Naive thymus-derived CD8-positive, alpha-beta T cell (primary cell): ENCODE measurements around the gene MYO10. TPM values are rescaled to one million over a fixed set of nuclear protein-coding genes. Genes with fewer than 3 reads are reported as not detected.

Experiments
- ATAC-seq, 2 donors: fragments of 150-1000 bp; cut with Tn5 transposase in 1 of 2; sonication (Bioruptor Pico), chemical (Tn5 transposase) in 1 of 2; 1 replicate in 1 of 2; 2 replicates in 1 of 2; pipeline ENCODE4 v1.10.0; 2021; ENCODE audit warnings: mild to moderate bottlenecking in 2 of 2, moderate library complexity in 2 of 2
- POLR2A ChIA-PET: fragments of 350-600 bp; sonication (Branson Sonifier 250); formaldehyde crosslinking; loops from one replicate; lab custom pipeline; 2021; ENCODE audit warnings: antibody characterized with exemption; lab: Charles Lee
- DNase-seq, 10 donors: peaks; one replicate each; pipeline versions ENCODE4 v3.0.0 to v3.0.0-alpha.2; 2020 to 2022
- H3K27ac Mint-ChIP-seq, 10 donors: one replicate each; pipeline ENCODE4 v1.8.0; 2020 to 2022; ENCODE audit warnings: mild to moderate bottlenecking in 10 of 10, mixed read lengths in 10 of 10, moderate library complexity in 4 of 10, inconsistent platforms in 1 of 10
- H3K27me3 Mint-ChIP-seq, 5 donors: one replicate each; pipeline ENCODE4 v1.8.0; 2021 to 2022; ENCODE audit warnings: mixed read lengths in 5 of 5
- H3K36me3 Mint-ChIP-seq, 3 donors: one replicate each; pipeline ENCODE4 v1.8.0; 2020 to 2022; ENCODE audit warnings: mixed read lengths in 3 of 3, mild to moderate bottlenecking in 2 of 3, inconsistent platforms in 1 of 3
- H3K4me1 Mint-ChIP-seq, 4 donors: one replicate each; pipeline ENCODE4 v1.8.0; 2021 to 2022; ENCODE audit warnings: mixed read lengths in 4 of 4
- H3K4me3 Mint-ChIP-seq, 10 donors: one replicate each; pipeline ENCODE4 v1.8.0; 2020 to 2022; ENCODE audit warnings: mild to moderate bottlenecking in 10 of 10, mixed read lengths in 10 of 10, moderate library complexity in 6 of 10, inconsistent platforms in 1 of 10
- H3K9me3 Mint-ChIP-seq, 9 donors: one replicate each; pipeline ENCODE4 v1.8.0; 2020 to 2022; ENCODE audit warnings: mixed read lengths in 9 of 9, mild to moderate bottlenecking in 3 of 9, inconsistent platforms in 1 of 9, moderate library complexity in 1 of 9
- polyA plus RNA-seq, 3 donors: library from polyadenylated mRNA; unstranded; fragments of 300-500 nt; fragmentation: Illumina TruSeq; gene quantifications; one replicate each; pipeline ENCODE4 v1.2.3, GENCODE V29; 2021
- total RNA-seq, 8 experiments: library from RNA in 2 of 8; stranded (reverse) in 2 of 8; gene quantifications; one replicate each; pipeline ENCODE4 v1.2.3 and lab custom pipeline; 2021 to 2026

MYO10 gene
- total and polyA plus RNA-seq, 5 experiments from 2014 or later: 0.02 to 0.07 TPM; not detected in 3

GRCh38 chr5:16935231-16936149, 598 bp downstream of the MYO10 start:
- Mint-ChIP-seq H3K9me3 (peaks cover 0 to 11% (median 2%) of the 10 kb centered on the region in 9 donors), H3K27ac (peak overlapping the region in 1 of 10 donors; percentile 56), H3K36me3 (peaks cover 0 to 14% (median 0%) of the 10 kb centered on the region in 3 donors), H3K4me1 (peaks cover 6 to 27% (median 18%) of the 10 kb centered on the region in 4 donors), H3K4me3 (peak overlapping the region; percentile 51 to 82 (median 74)), H3K27me3 (peaks cover 51 to 85% (median 66%) of the 10 kb centered on the region in 5 donors)
- POLR2A ChIA-PET: no interaction called here
- peak in 3 of 10 donors; percentile 3 to 17 (median 4) for DNase-seq
- peak in 1 of 2 donors; percentile 27 for ATAC-seq

- peaks cover 52 to 85% (median 67%) of the 10 kb centered on the region in 5 donors for H3K27me3 Mint-ChIP-seq
- peaks cover 0 to 9% (median 2%) of the 10 kb centered on the region in 9 donors for H3K9me3 Mint-ChIP-seq
- no peak overlapping the region for H3K27ac Mint-ChIP-seq
- ATAC-seq (no peak), DNase-seq (no peak)
- H3K4me3 Mint-ChIP-seq: peak overlapping the region; percentile 6 to 77 (median 59)
- peaks cover 0 to 14% (median 0%) of the 10 kb centered on the region in 3 donors for H3K36me3 Mint-ChIP-seq
- peaks cover 6 to 27% (median 18%) of the 10 kb centered on the region in 4 donors for H3K4me1 Mint-ChIP-seq
- POLR2A ChIA-PET: no interaction called here
These were observed 1.4 kb downstream of the MYO10 start for GRCh38 chr5:16934677-16935153.

GRCh38 chr5:16934123-16934522, 2.0 kb downstream of the MYO10 start:
- peaks cover 0 to 9% (median 2%) of the 10 kb centered on the region in 9 donors for H3K9me3 Mint-ChIP-seq
- POLR2A ChIA-PET: no interaction called here
- ATAC-seq: no peak
- H3K36me3 Mint-ChIP-seq: peaks cover 0 to 14% (median 0%) of the 10 kb centered on the region in 3 donors
- peak overlapping the region in 2 of 10 donors; percentile 32 to 60 for H3K4me3 Mint-ChIP-seq
- peaks cover 6 to 27% (median 18%) of the 10 kb centered on the region in 4 donors for H3K4me1 Mint-ChIP-seq
- H3K27ac Mint-ChIP-seq: no peak overlapping the region
- DNase-seq: no peak
- H3K27me3 Mint-ChIP-seq: peaks cover 52 to 88% (median 68%) of the 10 kb centered on the region in 5 donors

- ATAC-seq (no peak), DNase-seq (no peak)
- Mint-ChIP-seq H3K9me3 (peaks cover 0 to 7% (median 2%) of the 10 kb centered on the region in 9 donors), H3K27me3 (peaks cover 52 to 82% (median 67%) of the 10 kb centered on the region in 5 donors), H3K36me3 (peaks cover 0 to 14% (median 0%) of the 10 kb centered on the region in 3 donors), H3K27ac (no peak overlapping the region), H3K4me1 (peaks cover 6 to 27% (median 18%) of the 10 kb centered on the region in 4 donors), H3K4me3 (peak overlapping the region in 1 of 10 donors; percentile 16)
- POLR2A ChIA-PET: no interaction called here
These were observed 2.8 kb downstream of the MYO10 start for GRCh38 chr5:16933337-16933736.

- Mint-ChIP-seq H3K4me1 (peaks cover 6 to 27% (median 18%) of the 10 kb centered on the region in 4 donors), H3K36me3 (peaks cover 0 to 10% (median 0%) of the 10 kb centered on the region in 3 donors), H3K27me3 (peaks cover 50 to 73% (median 61%) of the 10 kb centered on the region in 5 donors), H3K4me3 (no peak overlapping the region), H3K9me3 (peaks cover 0 to 7% (median 2%) of the 10 kb centered on the region in 9 donors), H3K27ac (no peak overlapping the region)
- no peak for ATAC-seq
- POLR2A ChIA-PET: no interaction called here
- no peak for DNase-seq
These were observed 3.7 kb downstream of the MYO10 start for GRCh38 chr5:16932401-16932800.

DNA sequence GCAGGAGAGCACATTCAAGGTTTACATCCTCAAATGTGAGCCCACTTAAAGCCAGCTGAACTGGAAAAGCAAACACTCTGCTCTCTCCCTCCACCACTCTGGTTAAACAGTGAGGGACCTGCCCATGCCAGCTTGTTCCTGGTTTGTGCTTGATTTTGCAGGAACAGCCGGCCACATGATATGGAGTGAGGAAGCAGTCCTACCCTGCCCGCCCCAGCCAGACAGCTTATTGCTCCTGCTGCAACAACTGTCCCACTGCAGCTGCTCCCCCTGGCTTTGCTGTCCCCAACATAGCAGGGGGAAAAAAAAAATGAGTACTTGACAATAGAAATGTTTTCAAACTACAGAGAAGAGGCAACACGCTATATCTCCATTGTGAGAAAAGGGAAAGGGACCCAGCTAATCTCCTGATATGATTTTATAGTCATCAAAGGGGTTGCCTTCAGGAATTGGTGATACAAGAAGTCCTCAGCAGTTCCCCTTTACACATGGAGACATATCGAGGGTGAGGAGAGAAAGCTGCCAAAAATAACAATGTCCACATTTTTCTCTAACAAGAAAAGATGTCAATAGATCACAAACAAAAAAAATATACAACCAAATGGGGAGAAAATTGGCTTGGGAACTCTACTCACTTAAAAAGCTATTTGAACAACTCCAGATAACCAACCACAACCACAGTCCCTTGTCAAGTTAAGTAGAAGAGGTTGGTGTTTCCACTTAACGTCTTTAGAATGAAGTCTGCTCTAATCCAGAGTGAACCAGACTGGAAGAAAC, 4.6 kb downstream of the MYO10 start:
- peaks cover 0 to 6% (median 0%) of the 10 kb centered on the region in 3 donors for H3K36me3 Mint-ChIP-seq
- peaks cover 41 to 64% (median 52%) of the 10 kb centered on the region in 5 donors for H3K27me3 Mint-ChIP-seq

DNA sequence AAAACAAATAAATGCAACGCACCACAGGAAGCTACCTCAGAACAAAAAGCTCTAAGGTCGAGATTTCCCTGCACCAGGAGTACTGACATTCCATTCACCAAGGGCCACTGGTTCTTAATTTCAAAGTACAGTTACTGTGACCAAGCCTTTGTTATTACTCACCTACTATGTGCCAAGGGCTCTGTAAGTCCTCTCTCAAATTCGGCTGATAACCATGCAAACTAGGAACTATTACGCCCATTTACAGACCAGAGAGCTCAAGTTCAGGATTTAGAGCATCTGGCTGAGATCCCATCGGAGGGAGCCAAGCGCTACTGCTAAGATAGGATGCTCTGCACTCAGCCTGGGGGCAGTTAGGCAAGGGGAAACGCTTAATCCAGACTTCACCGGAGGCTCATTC, 5.6 kb downstream of the MYO10 start:
- Mint-ChIP-seq H3K4me3 (no peak overlapping the region), H3K9me3 (peaks cover 0 to 4% (median 0%) of the 10 kb centered on the region in 9 donors), H3K27ac (no peak overlapping the region), H3K4me1 (peaks cover 3 to 14% (median 8%) of the 10 kb centered on the region in 4 donors), H3K36me3 (peaks cover 0 to 6% (median 0%) of the 10 kb centered on the region in 3 donors), H3K27me3 (peaks cover 39 to 54% (median 51%) of the 10 kb centered on the region in 5 donors)
- no peak for ATAC-seq
- no peak for DNase-seq
- POLR2A ChIA-PET: no interaction called here

More for the DNA sequence above, 4.6 kb downstream of the MYO10 start:
- H3K4me3 Mint-ChIP-seq: no peak overlapping the region
- ATAC-seq (no peak), DNase-seq (no peak)
- H3K27ac Mint-ChIP-seq: no peak overlapping the region
- peaks cover 0 to 4% (median 0%) of the 10 kb centered on the region in 9 donors for H3K9me3 Mint-ChIP-seq
- H3K4me1 Mint-ChIP-seq: peaks cover 4 to 24% (median 13%) of the 10 kb centered on the region in 4 donors
- POLR2A ChIA-PET: no interaction called here

DNA sequence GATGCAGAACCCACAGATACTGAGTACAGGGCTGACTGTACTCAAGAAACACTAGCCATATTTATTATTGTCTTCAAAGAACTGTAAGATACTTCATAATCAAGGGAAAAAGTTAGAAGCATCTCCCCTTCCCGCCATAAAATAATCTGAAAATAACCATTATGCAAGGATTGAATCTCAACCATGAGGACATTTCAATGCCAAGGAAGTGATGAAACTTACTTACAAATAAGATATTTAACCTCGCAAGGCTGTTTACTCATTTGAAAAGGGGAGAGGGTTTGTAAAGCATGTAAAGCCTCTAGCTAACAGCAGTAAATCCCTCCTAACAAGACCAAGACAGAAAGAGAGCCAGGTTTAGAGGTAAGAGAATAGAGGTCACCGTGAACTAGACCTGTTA, 6.3 kb downstream of the MYO10 start:
- POLR2A ChIA-PET: no interaction called here
- no peak overlapping the region for H3K4me3 Mint-ChIP-seq
- peaks cover 35 to 48% (median 46%) of the 10 kb centered on the region in 5 donors for H3K27me3 Mint-ChIP-seq
- H3K4me1 Mint-ChIP-seq: peaks cover 0 to 9% (median 4%) of the 10 kb centered on the region in 4 donors
- peaks cover 0 to 6% (median 0%) of the 10 kb centered on the region in 3 donors for H3K36me3 Mint-ChIP-seq
- no peak overlapping the region for H3K27ac Mint-ChIP-seq
- DNase-seq (no peak), ATAC-seq (no peak)
- H3K9me3 Mint-ChIP-seq: peaks cover 0 to 4% (median 0%) of the 10 kb centered on the region in 9 donors

- H3K27ac Mint-ChIP-seq: no peak overlapping the region
- POLR2A ChIA-PET: no interaction called here
- H3K27me3 Mint-ChIP-seq: peaks cover 31 to 43% (median 42%) of the 10 kb centered on the region in 5 donors
- peaks cover 0 to 6% (median 0%) of the 10 kb centered on the region in 3 donors for H3K36me3 Mint-ChIP-seq
- H3K4me1 Mint-ChIP-seq: peaks cover 0 to 7% (median 1%) of the 10 kb centered on the region in 4 donors
- ATAC-seq (no peak), DNase-seq (no peak)
- H3K4me3 Mint-ChIP-seq: no peak overlapping the region
- peaks cover 0 to 4% (median 0%) of the 10 kb centered on the region in 9 donors for H3K9me3 Mint-ChIP-seq
These were observed 6.7 kb downstream of the MYO10 start for GRCh38 chr5:16929347-16929746.

DNA sequence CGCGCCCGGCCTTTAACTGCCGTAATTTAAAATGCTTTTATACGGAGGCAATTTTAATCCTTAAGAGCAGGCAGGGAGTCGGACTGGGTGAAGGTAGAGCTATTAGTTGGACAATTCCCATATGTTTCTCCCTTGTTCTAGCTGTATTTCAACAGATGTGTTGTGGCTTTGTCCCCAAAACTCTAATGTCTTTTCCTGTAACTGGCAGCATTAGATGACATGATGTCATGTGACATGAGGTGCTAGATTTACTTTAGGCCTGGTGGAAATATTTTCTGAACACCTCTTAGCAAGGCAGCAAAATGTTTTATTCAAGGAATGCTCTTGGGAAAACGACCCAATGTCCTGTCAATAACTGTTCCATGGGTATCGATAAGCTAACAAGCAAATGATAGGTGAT, 8.5 kb downstream of the MYO10 start:
- H3K36me3 Mint-ChIP-seq: peaks cover 0 to 6% (median 0%) of the 10 kb centered on the region in 3 donors
- ATAC-seq: no peak
- H3K4me3 Mint-ChIP-seq: no peak overlapping the region
- POLR2A ChIA-PET: no interaction called here
- DNase-seq: no peak
- no peaks in the 10 kb centered on the region for H3K4me1 Mint-ChIP-seq
- H3K9me3 Mint-ChIP-seq: peaks cover 0 to 4% (median 0%) of the 10 kb centered on the region in 9 donors
- peaks cover 19 to 27% (median 26%) of the 10 kb centered on the region in 5 donors for H3K27me3 Mint-ChIP-seq
- H3K27ac Mint-ChIP-seq: no peak overlapping the region

DNA sequence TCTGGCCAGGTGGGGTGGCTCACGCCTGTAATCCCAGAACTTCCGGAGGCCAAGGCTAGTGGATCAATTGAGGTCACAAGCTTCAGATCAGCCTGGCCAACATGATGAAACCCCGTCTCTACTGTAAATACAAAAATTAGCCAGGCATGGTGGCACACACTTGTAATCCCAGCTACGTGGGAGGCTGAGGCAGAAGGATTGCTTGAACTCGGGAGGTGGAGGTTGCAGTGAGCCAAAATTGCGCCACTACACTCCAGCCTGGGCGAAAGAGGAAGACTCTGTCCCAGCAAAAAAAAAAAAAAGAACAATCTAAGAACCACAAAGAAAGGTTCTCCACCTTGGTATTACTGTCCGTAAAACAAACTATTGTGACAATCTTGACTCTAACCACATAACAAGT, 9.7 kb downstream of the MYO10 start:
- no peak overlapping the region for H3K4me3 Mint-ChIP-seq
- H3K27me3 Mint-ChIP-seq: peaks cover 9 to 16% (median 14%) of the 10 kb centered on the region in 5 donors
- POLR2A ChIA-PET: no interaction called here
- H3K9me3 Mint-ChIP-seq: peaks cover 0 to 7% (median 0%) of the 10 kb centered on the region in 9 donors
- no peak overlapping the region for H3K27ac Mint-ChIP-seq
- H3K4me1 Mint-ChIP-seq: no peaks in the 10 kb centered on the region
- ATAC-seq (no peak), DNase-seq (no peak)
- H3K36me3 Mint-ChIP-seq: no peaks in the 10 kb centered on the region

DNA sequence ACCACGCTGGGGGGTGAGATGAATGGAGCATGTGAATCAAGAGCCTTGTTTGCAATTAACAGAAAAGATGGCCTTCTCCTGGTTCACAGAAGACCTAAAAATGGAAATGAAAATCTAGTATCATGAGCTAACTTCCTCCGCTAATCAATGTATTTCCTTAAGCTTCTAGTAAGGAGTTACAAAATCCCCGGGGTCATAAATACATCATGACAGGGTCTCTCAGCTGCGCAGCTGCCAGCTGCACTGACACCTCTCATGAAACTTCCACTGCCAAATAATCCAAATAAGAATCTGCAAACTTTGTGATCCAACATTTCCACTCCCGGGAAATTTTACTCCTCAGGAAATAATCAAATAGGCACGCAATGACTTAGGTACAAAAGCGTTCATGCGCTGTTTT, 11.9 kb downstream of the MYO10 start:
- H3K36me3 Mint-ChIP-seq: no peaks in the 10 kb centered on the region
- peaks cover 0 to 7% (median 2%) of the 10 kb centered on the region in 5 donors for H3K27me3 Mint-ChIP-seq
- H3K4me1 Mint-ChIP-seq: no peaks in the 10 kb centered on the region
- no peak overlapping the region for H3K4me3 Mint-ChIP-seq
- POLR2A ChIA-PET: no interaction called here
- H3K27ac Mint-ChIP-seq: no peak overlapping the region
- no peak for DNase-seq
- no peak for ATAC-seq
- H3K9me3 Mint-ChIP-seq: peaks cover 0 to 6% (median 0%) of the 10 kb centered on the region in 9 donors
